SK-N-SH treated with all-trans-retinoic acid at 6 μM for 48 hours (cell line): ENCODE measurements around the gene SYNDIG1.

ENCODE experiments used
- ATAC-seq: fragments of 200-7000 bp; cut with Tn5 transposase; 3 replicates; pipeline ENCODE4 v1.9.1; 2020; ENCODE audit warnings: mild to moderate bottlenecking, moderate library complexity
- ARNTL ChIP-seq: fragments of 450-650 bp; formaldehyde crosslinking; IDR thresholded peaks from 2 replicates; pipeline ENCODE4 v1.5.0; 2020; ENCODE audit warnings: low read depth, mild to moderate bottlenecking, moderate library complexity, borderline replicate concordance
- BACH2 ChIP-seq: fragments of 250-450 bp; sonication (Bioruptor Pico); IDR thresholded peaks from 2 replicates; pipeline ENCODE4 v1.9.0; 2021; ENCODE audit warnings: mild to moderate bottlenecking, borderline replicate concordance
- CSDC2 ChIP-seq: fragments of 250-450 bp; sonication (Bioruptor Pico); IDR thresholded peaks from 2 replicates; pipeline ENCODE4 v1.5.0; 2020; ENCODE audit warnings: mild to moderate bottlenecking, moderate library complexity
- ESRRG ChIP-seq: fragments of 250-450 bp; sonication (Bioruptor Pico); IDR thresholded peaks from 2 replicates; pipeline ENCODE4 v1.6.1; 2021; ENCODE audit warnings: mild to moderate bottlenecking
- GLIS3 ChIP-seq: fragments of 250-450 bp; sonication (Bioruptor Pico); IDR thresholded peaks from 2 replicates; pipeline ENCODE4 v1.5.0; 2020; ENCODE audit warnings: mild to moderate bottlenecking, moderate library complexity
- ISL1 ChIP-seq: fragments of 250-450 bp; sonication (Bioruptor Pico); IDR thresholded peaks from 2 replicates; pipeline ENCODE4 v2.1.2; 2022; ENCODE audit warnings: mild to moderate bottlenecking, moderate library complexity
- OSR1 ChIP-seq: fragments of 250-450 bp; sonication (Bioruptor Pico); IDR thresholded peaks from 2 replicates; pipeline ENCODE4 v1.8.0; 2022; ENCODE audit warnings: moderate library complexity, mild to moderate bottlenecking, inconsistent platforms
- PATZ1 ChIP-seq: fragments of 250-450 bp; sonication (Bioruptor Pico); IDR thresholded peaks from 2 replicates; pipeline ENCODE4 v1.8.0; 2020; ENCODE audit warnings: mild to moderate bottlenecking, moderate library complexity, borderline replicate concordance
- PPARA ChIP-seq: fragments of 250-450 bp; sonication (Bioruptor Pico); IDR thresholded peaks from 2 replicates; pipeline ENCODE4 v1.5.0; 2020; ENCODE audit warnings: mild to moderate bottlenecking, borderline replicate concordance
- TCF4 ChIP-seq: fragments of 250-450 bp; sonication (Bioruptor Pico); IDR thresholded peaks from 2 replicates; pipeline ENCODE4 v1.8.0; 2021; ENCODE audit warnings: mild to moderate bottlenecking, moderate library complexity, borderline replicate concordance
- TOX ChIP-seq: fragments of 250-450 bp; sonication (Bioruptor Pico); IDR thresholded peaks from 2 replicates; pipeline ENCODE4 v1.8.0; 2021; ENCODE audit warnings: mild to moderate bottlenecking, moderate library complexity, borderline replicate concordance
- ZC3H10 ChIP-seq: fragments of 250-450 bp; sonication (Bioruptor Pico); IDR thresholded peaks from 2 replicates; pipeline ENCODE4 v1.5.1; 2021; ENCODE audit warnings: mild to moderate bottlenecking, moderate library complexity
- ZFP3 ChIP-seq: fragments of 250-450 bp; sonication (Bioruptor Pico); IDR thresholded peaks from 2 replicates; pipeline ENCODE4 v1.5.0; 2020; ENCODE audit warnings: mild to moderate bottlenecking, moderate library complexity
- ZFP30 ChIP-seq: fragments of 450-650 bp; formaldehyde crosslinking; IDR thresholded peaks from 2 replicates; pipeline ENCODE4 v1.5.0; 2022; ENCODE audit warnings: mild to moderate bottlenecking, moderate library complexity
- ZNF565 ChIP-seq: fragments of 450-650 bp; formaldehyde crosslinking; conservative IDR thresholded peaks from 2 replicates; pipeline ENCODE4 v1.5.0; 2020; ENCODE audit warnings: low read depth, mild to moderate bottlenecking, moderate library complexity
- ZNF70 ChIP-seq: fragments of 450-650 bp; formaldehyde crosslinking; IDR thresholded peaks from 2 replicates; pipeline ENCODE4 v1.5.0; 2020; ENCODE audit warnings: mild to moderate bottlenecking, moderate library complexity
- ZNF8 ChIP-seq: fragments of 450-650 bp; formaldehyde crosslinking; IDR thresholded peaks from 2 replicates; pipeline ENCODE4 v1.5.0; 2020; ENCODE audit warnings: mild to moderate bottlenecking, moderate library complexity
- TF ChIP-seq, protein P1 (sequence below): fragments of 250-450 bp; sonication (Bioruptor Pico); IDR thresholded peaks from 2 replicates; pipeline ENCODE4 v1.5.0; 2020; ENCODE audit warnings: mild to moderate bottlenecking, moderate library complexity
- TF ChIP-seq, protein P2 (sequence below): fragments of 250-450 bp; sonication (Bioruptor Pico); IDR thresholded peaks from 2 replicates; pipeline ENCODE4 v1.8.0; 2021; ENCODE audit warnings: low read depth, mild to moderate bottlenecking, moderate library complexity, borderline replicate concordance
- TF ChIP-seq, protein P3 (sequence below): fragments of 250-450 bp; sonication (Bioruptor Pico); IDR thresholded peaks from 2 replicates; pipeline ENCODE4 v1.5.1; 2021; ENCODE audit warnings: mild to moderate bottlenecking, moderate library complexity

The SYNDIG1 gene

DNA sequence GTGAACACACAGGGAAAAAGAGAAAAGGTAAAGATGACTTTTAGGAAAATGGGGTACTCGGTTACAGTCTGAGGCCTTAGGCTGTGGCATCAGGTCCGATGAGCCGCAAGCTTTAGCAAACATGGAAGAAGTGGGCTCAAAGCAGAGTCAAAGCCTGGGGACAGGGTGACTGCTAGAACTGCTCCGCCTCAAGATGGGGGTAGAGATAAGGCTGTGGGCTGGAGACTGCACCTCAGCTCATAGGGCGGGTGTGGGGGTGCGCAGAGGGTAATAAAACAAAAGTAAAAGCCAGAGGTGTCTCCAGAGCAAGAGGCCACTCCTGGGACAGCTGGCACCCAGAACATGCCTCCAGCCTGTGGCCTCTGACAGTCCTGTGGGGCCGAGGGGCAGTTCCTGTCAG, 21.3 kb upstream of the SYNDIG1 start:
- no peak for ATAC-seq
- TF ChIP-seq OSR1 (CRISPR knock-in tag) (no peak), ZFP3 (CRISPR knock-in tag) (no peak), ESRRG (CRISPR knock-in tag) (no peak), ZNF565 (no peak), ISL1 (CRISPR knock-in tag) (no peak), TOX (CRISPR knock-in tag) (no peak), TCF4 (CRISPR knock-in tag) (no peak), ZNF8 (CRISPR knock-in tag) (no peak), ZNF70 (no peak), CSDC2 (CRISPR knock-in tag) (no peak), ARNTL (CRISPR knock-in tag) (no peak)
- TF ChIP-seq, protein P1, sequence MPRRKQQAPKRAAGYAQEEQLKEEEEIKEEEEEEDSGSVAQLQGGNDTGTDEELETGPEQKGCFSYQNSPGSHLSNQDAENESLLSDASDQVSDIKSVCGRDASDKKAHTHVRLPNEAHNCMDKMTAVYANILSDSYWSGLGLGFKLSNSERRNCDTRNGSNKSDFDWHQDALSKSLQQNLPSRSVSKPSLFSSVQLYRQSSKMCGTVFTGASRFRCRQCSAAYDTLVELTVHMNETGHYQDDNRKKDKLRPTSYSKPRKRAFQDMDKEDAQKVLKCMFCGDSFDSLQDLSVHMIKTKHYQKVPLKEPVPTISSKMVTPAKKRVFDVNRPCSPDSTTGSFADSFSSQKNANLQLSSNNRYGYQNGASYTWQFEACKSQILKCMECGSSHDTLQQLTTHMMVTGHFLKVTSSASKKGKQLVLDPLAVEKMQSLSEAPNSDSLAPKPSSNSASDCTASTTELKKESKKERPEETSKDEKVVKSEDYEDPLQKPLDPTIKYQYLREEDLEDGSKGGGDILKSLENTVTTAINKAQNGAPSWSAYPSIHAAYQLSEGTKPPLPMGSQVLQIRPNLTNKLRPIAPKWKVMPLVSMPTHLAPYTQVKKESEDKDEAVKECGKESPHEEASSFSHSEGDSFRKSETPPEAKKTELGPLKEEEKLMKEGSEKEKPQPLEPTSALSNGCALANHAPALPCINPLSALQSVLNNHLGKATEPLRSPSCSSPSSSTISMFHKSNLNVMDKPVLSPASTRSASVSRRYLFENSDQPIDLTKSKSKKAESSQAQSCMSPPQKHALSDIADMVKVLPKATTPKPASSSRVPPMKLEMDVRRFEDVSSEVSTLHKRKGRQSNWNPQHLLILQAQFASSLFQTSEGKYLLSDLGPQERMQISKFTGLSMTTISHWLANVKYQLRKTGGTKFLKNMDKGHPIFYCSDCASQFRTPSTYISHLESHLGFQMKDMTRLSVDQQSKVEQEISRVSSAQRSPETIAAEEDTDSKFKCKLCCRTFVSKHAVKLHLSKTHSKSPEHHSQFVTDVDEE (CRISPR knock-in tag): no peak

GRCh38 chr20:24449026-24449720, 20.3 kb upstream of the SYNDIG1 start:
- ATAC-seq: no peak
- TF ChIP-seq, protein P2, sequence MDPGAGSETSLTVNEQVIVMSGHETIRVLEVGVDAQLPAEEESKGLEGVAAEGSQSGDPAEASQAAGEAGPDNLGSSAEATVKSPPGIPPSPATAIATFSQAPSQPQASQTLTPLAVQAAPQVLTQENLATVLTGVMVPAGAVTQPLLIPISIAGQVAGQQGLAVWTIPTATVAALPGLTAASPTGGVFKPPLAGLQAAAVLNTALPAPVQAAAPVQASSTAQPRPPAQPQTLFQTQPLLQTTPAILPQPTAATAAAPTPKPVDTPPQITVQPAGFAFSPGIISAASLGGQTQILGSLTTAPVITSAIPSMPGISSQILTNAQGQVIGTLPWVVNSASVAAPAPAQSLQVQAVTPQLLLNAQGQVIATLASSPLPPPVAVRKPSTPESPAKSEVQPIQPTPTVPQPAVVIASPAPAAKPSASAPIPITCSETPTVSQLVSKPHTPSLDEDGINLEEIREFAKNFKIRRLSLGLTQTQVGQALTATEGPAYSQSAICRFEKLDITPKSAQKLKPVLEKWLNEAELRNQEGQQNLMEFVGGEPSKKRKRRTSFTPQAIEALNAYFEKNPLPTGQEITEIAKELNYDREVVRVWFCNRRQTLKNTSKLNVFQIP (CRISPR knock-in tag): no peak
- no peak for TF ChIP-seq ZNF8 (CRISPR knock-in tag)
- TF ChIP-seq, protein P3, sequence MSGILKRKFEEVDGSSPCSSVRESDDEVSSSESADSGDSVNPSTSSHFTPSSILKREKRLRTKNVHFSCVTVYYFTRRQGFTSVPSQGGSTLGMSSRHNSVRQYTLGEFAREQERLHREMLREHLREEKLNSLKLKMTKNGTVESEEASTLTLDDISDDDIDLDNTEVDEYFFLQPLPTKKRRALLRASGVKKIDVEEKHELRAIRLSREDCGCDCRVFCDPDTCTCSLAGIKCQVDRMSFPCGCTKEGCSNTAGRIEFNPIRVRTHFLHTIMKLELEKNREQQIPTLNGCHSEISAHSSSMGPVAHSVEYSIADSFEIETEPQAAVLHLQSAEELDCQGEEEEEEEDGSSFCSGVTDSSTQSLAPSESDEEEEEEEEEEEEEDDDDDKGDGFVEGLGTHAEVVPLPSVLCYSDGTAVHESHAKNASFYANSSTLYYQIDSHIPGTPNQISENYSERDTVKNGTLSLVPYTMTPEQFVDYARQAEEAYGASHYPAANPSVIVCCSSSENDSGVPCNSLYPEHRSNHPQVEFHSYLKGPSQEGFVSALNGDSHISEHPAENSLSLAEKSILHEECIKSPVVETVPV: no peak
- no peak for TF ChIP-seq OSR1 (CRISPR knock-in tag)
- no peak for TF ChIP-seq BACH2 (CRISPR knock-in tag)
- no peak for TF ChIP-seq PPARA (CRISPR knock-in tag)
- TF ChIP-seq ESRRG (CRISPR knock-in tag): no peak

DNA sequence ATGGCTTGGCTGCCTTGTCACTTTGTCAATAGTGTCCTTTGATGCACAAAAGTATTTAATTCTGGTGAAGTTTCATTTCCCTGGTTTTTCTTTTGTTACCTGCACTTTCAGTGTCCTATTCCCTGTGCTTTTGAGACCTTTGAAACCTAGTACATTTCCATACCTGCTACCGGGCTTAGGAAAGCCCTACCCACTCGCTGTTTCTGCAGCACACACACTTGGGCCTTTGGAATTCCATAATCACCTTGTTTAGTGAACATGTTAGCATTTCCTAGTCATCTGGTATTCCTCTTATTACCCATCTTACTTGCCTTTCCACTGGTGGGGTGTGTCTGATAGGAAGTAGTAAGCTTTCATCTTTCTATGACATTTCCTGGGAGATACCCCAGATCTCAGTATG, 19.3 kb upstream of the SYNDIG1 start:
- no peak for TF ChIP-seq ARNTL (CRISPR knock-in tag)
- TF ChIP-seq ZNF70: no peak
- TF ChIP-seq ZC3H10 (CRISPR knock-in tag): no peak
- ATAC-seq: no peak

GRCh38 chr20:24450624-24451376, 18.6 kb upstream of the SYNDIG1 start:
- TF ChIP-seq ZFP30 (CRISPR knock-in tag): no peak
- no peak for TF ChIP-seq ESRRG (CRISPR knock-in tag)
- TF ChIP-seq PATZ1 (CRISPR knock-in tag): no peak
- no peak for TF ChIP-seq TCF4 (CRISPR knock-in tag)
- TF ChIP-seq, protein P1 (CRISPR knock-in tag): no peak
- no peak for TF ChIP-seq ARNTL (CRISPR knock-in tag)
- TF ChIP-seq ZNF70: no peak
- no peak for TF ChIP-seq ZC3H10 (CRISPR knock-in tag)
- no peak for TF ChIP-seq GLIS3 (CRISPR knock-in tag)
- no peak for TF ChIP-seq CSDC2 (CRISPR knock-in tag)
- TF ChIP-seq ZFP3 (CRISPR knock-in tag): no peak
- TF ChIP-seq, all 23 proteins: peak for 0
- no peak for ATAC-seq
